NCI-H2107 (cell line): ENCODE data around the gene CERS4.
"Not testable (repeated sequence)": the region's sequence is repeated elsewhere in the genome, so short reads cannot be mapped to it uniquely, and the experiment has no call there.

Experiments used
- DNase-seq: peaks from one replicate; lab custom pipeline; 2025; lab: John Stamatoyannopoulos, UW

CERS4 gene

DNA sequence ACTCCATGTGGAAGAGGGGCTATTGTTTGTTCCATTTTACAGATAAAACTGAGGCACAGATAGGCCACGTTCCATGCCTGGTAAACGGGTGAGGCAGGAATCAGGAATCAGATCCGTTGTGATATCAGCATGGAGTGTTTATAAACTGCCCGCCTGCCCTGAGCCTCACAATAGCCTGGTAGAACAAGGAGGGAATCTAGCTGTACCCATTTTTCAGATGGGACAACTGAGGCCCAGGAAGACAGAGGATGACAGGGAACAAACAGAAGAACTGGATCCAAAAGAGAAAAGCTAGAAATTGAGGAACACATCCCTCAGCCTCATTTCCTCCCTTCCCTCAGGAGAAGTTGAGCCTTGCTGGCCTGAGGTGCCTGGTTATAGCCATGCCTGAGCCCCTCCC, 32.5 kb downstream of the CERS4 start:
- no peak for DNase-seq

DNA sequence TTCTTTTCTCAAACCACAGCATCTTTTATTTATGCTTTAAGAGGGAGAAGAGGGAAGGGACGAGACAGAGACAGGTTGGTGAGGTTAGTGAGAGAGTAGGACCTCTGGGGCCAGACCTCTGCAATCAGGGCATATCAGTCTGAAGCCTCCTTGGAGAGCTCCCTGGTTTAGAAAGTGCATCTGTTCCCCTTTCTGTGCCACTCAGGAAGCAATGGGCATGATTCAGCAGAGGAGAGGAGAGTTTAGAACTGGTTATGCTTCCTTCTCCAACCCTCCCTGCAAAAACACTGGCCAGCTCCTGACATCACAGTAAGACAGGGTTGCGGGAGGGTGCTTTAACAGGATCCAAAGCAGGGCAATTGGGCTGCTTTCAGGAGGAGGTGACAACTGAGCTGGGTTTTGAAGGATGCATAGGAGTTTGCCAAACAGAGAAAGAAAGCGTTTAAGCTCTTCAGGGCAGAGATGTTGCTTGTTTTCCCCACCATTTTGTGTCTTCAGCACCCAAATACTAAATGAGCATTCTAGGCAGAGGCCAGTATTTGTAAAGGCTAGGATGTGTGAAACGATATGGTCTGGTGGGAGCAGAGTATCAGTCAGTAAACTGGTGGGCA, 33.1 kb downstream of the CERS4 start:
- no peak for DNase-seq

DNA sequence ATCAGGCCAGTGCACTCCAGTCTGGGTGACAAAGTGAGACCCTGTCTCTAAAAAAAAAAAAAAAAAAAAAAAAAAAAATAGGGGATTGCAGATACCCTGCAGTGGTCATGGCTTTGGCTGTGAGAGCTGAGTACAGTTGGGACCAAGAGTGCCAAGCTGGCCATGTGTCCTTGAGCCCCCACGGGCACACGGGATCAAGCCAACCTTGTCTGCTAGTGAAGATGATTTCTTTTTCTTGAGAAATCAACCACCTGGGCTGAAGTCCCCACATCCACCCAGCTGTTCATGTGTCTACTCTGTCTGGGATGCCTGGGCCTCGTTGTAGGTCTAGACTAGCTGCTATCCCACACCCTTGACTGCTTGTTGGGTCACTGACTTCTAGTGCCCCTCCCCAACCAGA, 34.0 kb downstream of the CERS4 start:
- no peak for DNase-seq

DNA sequence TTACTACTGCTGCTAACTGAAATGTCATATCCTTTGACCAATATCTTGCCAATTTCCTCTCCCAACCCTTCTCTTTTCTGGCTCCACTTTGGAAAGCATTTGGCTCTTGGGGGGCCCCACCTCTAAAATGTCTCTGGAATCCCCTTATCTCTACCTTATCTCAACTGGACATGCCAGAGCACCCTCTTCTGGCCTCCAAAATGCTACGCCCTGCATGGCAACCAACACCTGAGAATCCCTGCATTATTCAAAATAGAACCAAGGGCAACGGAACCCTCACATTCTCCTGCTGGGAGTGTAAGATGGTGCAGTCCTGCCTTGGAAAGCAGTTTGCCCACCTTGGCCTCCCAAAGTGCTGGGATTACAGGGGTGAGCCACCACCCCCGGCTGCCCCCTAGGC, 35.3 kb downstream of the CERS4 start:
- no peak for DNase-seq

DNA sequence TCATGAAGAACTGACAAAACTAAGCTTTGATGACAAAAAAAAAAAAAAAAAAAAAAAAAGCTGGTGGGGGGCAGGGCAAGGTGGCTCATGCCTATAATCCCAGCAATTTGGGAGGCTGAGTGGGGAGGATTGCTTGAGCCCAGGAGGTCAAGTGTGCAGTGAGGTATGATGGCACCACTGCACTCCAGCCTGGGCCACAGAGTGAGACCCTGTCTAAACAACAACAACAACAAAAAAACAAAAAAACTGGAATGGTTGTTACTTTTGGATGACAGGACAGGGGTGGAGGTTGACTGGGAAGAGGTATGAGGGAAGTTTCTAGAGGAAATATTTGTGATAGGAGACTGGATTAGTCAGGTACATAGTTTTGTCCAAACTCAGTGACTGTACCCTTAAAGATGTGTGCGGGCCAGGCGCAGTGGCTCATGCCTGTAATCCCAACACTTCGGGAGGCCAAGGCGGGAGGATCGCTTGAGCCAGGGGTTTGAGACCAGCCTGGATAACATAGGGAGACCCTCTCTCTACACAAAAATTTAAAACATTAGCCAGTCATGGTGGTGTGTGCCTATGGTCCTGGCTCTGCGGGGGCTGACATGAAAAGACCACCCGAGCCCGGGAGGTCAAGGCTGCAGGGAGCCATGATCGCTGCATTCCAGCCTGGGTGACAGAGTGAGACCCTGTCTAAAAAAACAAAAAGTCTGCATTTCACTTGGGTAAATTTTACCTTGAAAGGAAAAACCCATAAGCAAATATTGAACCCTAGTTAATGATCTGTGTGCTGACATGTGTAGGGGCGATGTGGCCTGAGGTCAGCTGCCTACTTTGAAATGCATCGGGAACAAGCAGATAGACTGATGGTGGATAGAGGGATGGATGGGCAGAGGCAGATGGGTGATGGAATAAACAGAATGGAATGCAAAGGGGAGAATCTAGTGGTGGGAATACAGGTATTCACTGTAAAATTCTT, 37.0 kb downstream of the CERS4 start:
- DNase-seq: no peak

DNA sequence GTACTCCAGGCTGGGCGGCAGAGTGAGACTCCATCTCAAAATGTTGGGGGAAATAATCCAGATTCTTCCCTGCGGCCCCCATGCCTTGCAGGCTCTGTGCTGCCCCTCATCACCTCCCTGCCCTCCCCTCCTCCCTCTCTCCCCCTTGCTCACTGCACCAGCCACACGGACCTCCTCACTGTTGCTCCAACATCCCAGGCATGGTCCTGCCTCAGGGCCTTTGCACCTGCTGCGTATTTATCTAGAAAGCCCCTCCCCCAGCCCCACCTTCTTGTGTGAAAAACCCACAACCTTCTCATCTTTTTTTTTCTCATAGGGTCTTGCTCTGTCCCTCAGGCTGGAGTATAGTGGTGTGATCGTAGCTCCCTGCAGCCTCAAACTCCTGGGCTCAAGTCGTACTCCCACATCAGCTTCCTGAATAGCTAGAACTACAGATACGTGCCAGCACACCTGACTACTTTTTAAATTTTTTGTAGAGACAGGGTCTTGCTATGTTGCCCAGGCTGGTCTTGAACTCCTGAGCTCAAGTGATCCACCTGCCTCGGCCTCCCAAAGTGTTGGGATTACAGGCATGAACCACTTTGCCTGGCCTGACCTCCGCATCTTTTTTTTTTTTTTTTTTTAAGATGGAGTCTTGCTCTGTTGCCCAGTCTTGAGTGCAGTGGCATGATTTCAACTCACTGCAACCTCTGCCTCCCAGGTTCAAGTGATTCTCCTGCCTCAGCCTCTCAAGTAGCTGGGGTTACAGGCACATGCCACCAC, 38.1 kb downstream of the CERS4 start:
- DNase-seq: not testable (repeated sequence)

DNA sequence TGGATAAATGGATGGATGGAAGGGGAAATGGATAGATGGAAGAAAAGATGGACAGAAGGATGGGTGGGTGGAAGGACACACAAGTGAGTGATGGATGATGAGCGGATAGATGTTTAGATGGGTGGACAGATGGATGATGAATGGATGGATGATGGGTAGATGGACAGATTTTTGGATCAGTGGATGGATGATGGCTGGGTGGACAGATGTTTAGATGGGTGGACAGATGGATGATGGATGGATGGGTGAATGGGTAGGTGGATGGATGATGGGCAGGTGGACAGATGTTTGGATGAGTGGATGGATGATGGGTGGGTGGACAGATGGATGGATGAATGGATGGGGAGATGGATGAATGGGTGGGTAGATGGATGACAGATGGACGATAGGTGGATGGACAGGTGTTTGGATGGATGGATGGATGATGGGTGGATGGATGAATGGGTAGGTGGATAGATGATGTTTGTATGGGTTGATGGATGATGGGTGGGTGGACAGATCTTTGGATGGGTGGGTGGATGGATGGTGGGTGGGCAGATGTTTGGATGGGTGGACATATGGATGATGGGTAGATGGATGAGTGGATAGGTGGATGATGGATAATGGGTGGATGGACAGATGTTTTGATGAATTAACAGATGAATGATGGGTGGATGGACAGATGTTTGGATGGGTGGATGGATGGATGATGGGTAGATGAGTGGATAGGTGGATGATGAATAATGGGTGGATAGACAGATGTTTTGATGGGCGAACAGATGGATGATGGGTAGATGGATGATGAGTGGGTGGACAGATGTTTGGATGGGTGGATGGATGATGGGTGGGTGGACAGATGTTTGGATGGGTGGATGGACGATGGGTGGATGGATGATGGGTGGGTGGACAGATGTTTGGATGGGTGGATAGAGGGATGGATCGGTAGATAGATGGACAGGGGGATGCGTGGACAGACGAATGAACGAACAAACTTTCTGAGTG, 39.5 kb downstream of the CERS4 start:
- no peak for DNase-seq

DNA sequence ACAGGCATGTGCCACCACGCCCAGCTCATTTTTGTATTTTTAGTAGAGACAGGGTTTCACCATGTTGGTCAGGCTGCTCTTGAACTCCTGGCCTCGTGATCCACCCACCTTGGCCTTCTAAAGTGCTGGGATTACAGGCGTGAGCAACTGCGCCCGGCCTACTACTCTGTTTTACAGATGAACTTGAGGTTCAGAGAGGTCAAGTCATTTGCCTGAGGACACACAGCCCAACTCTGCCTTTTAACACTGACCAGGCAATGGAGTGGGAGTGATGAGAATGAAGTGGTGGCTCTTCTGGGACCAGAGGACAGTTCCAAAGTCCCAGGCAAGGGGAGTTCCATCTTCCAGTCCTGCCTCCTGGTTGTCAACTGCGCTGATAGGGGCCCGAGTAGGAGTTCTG, 41.4 kb downstream of the CERS4 start:
- no peak for DNase-seq

DNA sequence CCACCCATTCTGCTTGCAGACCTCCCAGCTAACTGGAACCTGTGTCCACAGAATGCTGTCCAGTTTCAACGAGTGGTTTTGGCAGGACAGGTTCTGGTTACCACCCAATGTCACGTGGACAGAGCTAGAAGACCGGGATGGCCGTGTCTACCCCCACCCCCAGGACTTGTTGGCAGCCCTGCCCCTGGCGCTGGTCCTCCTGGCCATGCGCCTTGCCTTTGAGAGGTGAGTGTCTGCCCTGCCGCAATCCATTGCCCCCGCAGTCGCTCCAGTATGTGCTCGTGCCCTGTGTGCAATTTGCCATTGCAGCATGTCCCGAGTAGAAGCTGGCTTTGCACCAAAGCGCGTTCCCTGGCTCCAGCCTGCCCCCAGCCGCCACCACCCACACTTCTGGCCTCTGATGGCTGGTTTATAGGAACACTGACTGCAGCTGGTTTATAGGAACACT, 41.9 kb downstream of the CERS4 start:
- DNase-seq: no peak

DNA sequence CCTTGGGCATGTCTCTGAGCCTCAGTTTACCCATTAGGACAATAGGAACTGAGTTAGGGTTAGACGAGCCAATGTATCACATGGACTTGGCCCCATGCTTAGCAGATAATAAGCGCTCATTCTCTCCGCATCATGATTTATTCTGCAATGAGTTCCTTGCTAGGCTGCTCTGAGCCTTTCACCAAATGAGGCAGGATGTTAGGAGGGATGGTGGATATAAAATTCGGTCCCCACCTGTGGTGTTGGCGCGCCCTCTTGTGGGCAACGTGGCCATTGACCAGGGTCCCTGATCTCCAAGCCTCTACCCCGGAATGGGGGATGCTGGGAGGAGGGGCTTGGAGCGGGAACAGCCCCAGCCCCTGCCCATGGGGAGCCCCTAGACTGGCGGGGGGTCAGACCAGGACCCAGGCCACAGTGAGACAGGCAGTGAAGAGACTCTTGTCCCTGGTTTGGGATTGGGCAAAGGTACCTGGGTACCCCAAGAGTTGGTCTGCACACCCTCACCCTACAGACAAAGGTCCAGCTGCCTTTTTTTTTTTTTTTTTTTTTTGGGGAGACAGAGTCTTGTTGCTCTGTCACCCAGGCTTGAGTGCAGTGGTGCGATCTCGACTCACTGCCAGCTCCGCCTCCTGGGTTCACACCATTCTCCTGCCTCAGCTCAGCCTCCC, 43.9 kb downstream of the CERS4 start:
- DNase-seq: peak; percentile 72

DNA sequence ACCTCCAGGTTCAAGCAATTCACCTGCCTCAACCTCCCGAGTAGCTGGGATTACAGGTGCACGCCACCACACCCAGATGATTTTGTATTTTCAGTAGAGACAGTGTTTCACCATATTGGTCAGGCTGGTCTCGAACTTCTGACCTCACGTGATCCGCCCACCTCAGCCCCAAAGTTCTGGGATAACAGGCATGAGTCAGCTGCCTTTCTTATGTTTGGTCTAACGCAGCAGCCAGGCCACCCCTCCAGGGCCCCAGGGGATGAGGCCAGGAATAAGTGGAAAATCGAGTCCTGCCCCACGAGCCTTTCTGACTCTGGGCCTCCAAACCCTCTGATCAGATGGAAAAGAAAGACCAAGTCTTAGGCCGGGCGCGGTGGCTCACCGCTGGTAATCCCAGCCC, 44.5 kb downstream of the CERS4 start:
- DNase-seq: no peak

DNA sequence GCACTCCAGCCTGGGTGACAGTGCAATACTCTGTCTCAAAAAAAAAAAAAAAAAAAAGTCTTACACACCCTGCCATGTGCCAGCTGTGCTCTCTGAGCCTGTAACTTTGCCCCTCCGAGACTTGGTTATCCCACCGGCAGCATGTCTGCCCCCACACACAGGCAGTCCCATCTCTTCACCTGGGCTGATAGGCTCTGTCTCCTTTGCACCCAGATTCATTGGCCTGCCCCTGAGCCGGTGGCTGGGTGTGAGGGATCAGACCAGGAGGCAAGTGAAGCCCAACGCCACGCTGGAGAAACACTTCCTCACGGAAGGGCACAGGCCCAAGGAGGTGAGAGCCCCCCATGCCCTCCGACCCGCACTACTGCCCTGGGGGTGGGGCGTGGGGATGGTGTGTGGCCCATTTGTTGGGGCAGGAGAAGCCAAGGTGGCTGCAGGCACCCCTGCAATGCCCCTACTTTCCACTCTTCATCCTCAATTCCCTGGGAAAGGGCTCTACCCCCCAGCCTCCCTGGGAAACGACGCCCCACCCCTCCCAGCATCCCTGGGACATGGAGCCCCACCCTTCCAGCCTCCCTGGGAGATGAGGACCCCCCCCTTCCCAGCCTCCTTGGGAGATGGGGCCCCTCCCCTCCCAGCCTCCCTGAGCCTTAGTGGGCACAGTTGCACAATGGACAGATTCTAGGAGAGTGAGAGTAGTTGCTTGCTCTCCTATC, 45.3 kb downstream of the CERS4 start:
- no peak for DNase-seq

DNA sequence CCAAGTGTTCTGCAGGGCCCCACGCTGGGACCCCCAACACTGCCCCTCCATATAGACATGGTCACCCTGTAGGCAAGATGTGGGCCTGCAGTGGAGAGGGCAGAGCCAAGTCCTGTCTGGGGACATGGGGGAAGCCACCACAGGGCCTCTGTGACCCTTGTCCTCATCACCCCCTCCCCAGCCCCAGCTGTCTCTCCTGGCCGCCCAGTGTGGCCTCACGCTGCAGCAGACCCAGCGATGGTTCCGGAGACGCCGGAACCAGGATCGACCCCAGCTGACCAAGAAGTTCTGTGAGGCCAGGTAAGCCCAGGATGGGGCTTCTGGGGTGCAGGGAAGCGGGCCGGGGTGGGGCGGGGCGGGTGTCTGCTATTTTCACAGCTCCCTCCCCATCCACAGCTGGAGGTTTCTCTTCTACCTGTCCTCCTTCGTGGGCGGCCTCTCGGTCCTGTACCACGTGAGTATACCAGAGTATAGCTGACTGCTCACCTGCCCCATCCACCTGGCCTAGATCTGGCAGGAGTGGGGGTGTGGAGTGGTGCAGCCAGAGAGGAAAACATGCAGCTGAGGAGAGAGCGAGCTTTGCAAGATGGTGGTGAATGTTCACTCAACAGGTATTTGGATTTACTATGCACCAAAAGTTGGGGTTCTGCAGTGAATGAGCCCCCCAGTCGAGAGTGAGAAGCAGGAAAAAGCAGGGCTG, 46.4 kb downstream of the CERS4 start:
- no peak for DNase-seq

DNA sequence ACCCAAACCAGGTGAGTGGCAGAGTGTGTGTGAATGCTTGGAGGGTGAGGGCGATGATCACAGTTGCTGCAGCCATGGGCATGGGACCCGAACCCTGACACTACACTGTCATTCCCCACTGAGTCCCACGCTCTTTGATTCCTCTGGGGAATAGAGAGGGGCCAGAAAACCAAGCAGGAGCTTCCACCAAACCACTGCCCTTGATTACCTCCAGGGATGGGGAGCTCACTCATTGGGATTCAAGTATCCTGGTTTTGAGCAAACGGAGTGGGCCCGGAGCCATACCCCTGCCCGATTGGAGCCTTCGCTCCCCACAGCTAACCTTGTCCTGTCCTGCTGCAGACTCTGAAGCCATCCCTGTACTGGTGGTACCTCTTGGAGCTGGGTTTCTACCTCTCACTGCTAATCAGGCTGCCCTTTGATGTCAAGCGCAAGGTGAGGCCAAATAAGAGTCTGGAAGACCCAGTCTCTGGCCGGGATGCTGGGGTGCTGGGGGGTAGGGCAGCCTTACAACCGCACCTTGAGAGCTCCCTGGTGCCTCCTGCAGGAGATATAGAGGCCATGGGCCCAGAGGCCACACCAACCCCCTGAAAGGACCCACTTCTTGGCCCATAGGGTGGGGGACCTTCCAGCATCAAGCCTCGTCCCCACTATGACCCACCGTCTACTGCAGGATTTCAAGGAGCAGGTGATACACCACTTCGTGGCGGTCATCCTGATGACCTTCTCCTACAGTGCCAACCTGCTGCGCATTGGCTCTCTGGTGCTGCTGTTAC, 47.3 kb downstream of the CERS4 start:
- DNase-seq: no peak

DNA sequence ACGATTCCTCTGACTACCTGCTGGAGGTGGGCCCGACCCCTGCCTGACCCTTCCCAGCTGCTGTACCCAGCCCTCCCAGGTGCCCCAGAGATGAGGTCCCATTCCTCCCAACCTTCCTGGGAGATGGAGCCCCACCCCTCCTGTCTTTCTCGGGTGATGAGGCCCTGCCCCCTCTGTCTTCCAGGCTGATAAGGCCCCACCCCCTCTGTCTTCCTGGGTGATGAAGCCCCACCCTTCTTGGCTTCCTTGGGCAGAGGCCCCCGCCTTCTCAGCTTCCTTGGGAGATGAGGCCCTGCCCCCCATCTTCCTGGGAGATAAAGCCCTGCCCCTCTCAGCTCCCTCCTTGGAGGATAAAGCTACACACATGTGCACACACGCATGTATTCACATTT, 47.9 kb downstream of the CERS4 start:
- DNase-seq: no peak

DNA sequence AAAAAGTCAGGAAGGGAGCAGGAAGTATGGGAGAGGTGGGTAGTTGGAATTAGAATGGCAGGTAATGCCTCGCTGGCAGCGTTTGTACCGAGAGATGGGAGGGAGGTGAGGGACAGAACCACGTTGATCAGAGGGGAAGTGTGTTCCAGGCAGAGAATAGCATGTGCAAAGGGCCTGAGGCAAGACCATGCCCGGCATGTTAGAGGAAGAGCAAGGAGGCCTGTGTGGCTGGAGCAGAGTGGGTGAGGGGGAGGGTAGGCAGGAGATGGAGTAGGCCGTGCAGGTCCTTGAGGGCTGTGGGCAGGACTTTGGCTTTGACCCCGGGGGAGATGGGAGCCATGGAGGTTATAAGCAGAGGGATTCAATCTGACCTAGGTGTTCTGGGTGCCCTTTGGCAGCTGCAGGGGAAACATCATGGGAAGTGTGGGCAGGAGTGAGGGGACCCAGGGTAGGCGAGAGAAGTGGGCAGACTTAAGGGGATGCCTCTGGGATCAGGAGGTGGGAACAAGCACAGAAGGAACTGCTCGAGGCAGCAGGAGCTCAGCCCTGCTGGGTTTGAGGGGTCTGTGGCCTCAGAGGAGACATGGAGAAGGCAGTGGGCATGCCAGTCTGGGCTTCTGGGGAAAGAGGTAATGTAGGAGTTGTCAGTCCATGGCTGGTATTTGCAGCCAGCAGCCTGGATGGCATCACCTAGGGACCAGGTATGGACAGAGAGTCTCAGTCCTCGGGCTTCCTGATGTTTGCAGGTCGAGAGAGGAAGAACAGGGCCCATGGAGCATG, 50.2 kb downstream of the CERS4 start:
- DNase-seq: no peak

DNA sequence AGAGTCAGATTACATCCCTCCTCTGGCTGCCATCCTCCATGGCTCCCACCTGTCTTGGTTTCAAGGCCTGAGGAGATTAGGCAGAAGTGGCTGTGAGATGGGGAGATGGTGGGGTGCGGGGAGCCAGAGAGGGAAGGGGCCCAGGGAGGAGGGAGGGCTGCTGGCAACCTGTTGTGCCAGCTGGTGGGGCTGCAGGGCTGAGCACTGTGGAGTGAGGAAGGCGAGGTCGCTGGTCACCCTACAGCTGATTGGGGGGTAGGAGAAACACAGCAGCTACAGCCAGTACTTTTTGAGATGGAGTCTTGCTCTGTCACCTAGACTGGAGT, 50.7 kb downstream of the CERS4 start:
- DNase-seq: no peak

DNA sequence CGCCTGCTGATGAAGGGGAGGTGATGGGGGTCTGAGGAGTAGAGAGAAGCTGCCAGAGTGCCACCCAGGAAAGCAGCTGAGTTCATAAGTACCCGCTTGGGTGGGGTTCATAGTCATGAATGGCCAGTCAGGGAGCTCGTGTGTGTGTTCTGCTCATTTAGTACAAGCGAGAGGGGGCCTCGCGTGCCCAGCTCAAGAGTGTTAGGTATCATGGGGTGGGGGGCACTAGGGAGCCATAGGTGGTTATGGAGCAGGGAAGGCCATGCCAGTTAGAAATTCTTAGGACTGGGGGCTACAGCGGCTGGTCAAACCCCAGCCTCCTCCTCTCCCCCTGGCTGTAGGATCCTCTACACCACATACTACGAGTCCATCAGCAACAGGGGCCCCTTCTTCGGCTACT, 52.2 kb downstream of the CERS4 start:
- DNase-seq: no peak
